Endodermal cell (in vitro differentiated cells): ENCODE data around the gene ONECUT3. TPM values are rescaled to one million over a fixed set of nuclear protein-coding genes. Genes with fewer than 3 reads are reported as not detected.

Experiments
- DNase-seq: peaks from one replicate; pipeline ENCODE4 v3.0.0-alpha.2; 2017
- H3K27ac ChIP-seq: 2 replicates; pipeline ENCODE4 v1.5.1; 2013; ENCODE audit warnings: mild to moderate bottlenecking, low read depth, low read length, moderate library complexity
- H3K27me3 ChIP-seq: 2 replicates; pipeline ENCODE4 v1.6.1; 2013; ENCODE audit warnings: mild to moderate bottlenecking, low read length, moderate library complexity; ENCODE audit not compliant: insufficient read depth, control insufficient read depth, poor library complexity, severe bottlenecking
- H3K36me3 ChIP-seq: 2 replicates; pipeline ENCODE4 v1.7.0; 2013; ENCODE audit warnings: mild to moderate bottlenecking, low read length, moderate library complexity; ENCODE audit not compliant: control insufficient read depth, insufficient read depth
- H3K4me1 ChIP-seq: one replicate; pipeline ENCODE4 v1.7.0; 2013; ENCODE audit warnings: low read length; ENCODE audit not compliant: control insufficient read depth, insufficient read depth
- H3K4me3 ChIP-seq: 2 replicates; pipeline ENCODE4 v1.5.1; 2013; ENCODE audit warnings: mild to moderate bottlenecking, low read length, moderate library complexity
- H3K9ac ChIP-seq: 2 replicates; pipeline ENCODE4 v1.6.1; 2013; ENCODE audit warnings: mild to moderate bottlenecking, low read length, moderate library complexity; ENCODE audit not compliant: poor library complexity, severe bottlenecking; ENCODE audit errors: extremely low read depth
- H3K9me3 ChIP-seq: 2 replicates; pipeline ENCODE4 v1.6.1; 2013; ENCODE audit warnings: mild to moderate bottlenecking, low read length, moderate library complexity; ENCODE audit not compliant: control insufficient read depth
- H3K27ac Mint-ChIP-seq: 2 replicates; pipeline ENCODE4 v1.8.0; 2020; ENCODE audit warnings: mixed read lengths
- H3K27me3 Mint-ChIP-seq: 2 replicates; pipeline ENCODE4 v1.8.0; 2021; ENCODE audit warnings: mild to moderate bottlenecking, mixed read lengths; ENCODE audit not compliant: insufficient read depth
- H3K36me3 Mint-ChIP-seq: 2 replicates; pipeline ENCODE4 v1.8.0; 2020; ENCODE audit warnings: low read depth, mixed read lengths
- H3K4me1 Mint-ChIP-seq: 2 replicates; pipeline ENCODE4 v1.8.0; 2020; ENCODE audit warnings: mixed read lengths
- H3K4me3 Mint-ChIP-seq: 2 replicates; pipeline ENCODE4 v1.8.0; 2020; ENCODE audit warnings: mild to moderate bottlenecking, moderate library complexity, mixed read lengths
- H3K9me3 Mint-ChIP-seq: 2 replicates; pipeline ENCODE4 v1.8.0; 2020; ENCODE audit warnings: mild to moderate bottlenecking, mixed read lengths
- CTCF ChIP-seq: fragments of 200-600 bp; sonication (generic); conservative IDR thresholded peaks from 2 replicates; pipeline ENCODE4 v1.5.0; 2021; ENCODE audit warnings: antibody characterized with exemption, mild to moderate bottlenecking
- WGBS, 2 experiments: methylation state at CpG; one replicate each; pipeline versions ENCODE4 v1.1.5 to v1.1.7; 2013; ENCODE audit warnings: missing lambda C conversion rate in 2 of 2, mixed read lengths in 1 of 2; ENCODE audit not compliant: insufficient coverage in 1 of 2, insufficient read length in 1 of 2; 5-methylcytosine and 5-hydroxymethylcytosine counted together
- microRNA-seq: library from miRNA; unstranded; fragments of <30 nt; microRNA quantifications from one replicate; pipeline ENCODE4 v1.2.0, GENCODE V29; 2020; ENCODE audit warnings: borderline microRNAs expressed
- total RNA-seq, 2 donors: library from RNA; stranded (reverse); fragmentation: NEBNext Ultra II Directional in 1 of 2; extraction: Animal tissue kit (Norgen Biotek cat#: 25700) in 1 of 2; gene quantifications; 2 replicates in 1 of 2; 3 replicates in 1 of 2; pipeline ENCODE4 v1.2.1, GENCODE V29; 2021

ONECUT3 gene
- total RNA-seq, 2 donors from 2014 or later, result 0.04 TPM; not detected in 1

- Histone ChIP-seq H3K4me3 (no peak overlapping the region), H3K27ac (no peak overlapping the region), H3K9ac (no peak overlapping the region), H3K4me1 (peaks cover 6% of the 10 kb centered on the region), H3K9me3 (no peaks in the 10 kb centered on the region), H3K27me3 (no peaks in the 10 kb centered on the region), H3K36me3 (peaks cover 21% of the 10 kb centered on the region)
- DNase-seq, result no peak
- no peaks in the 10 kb centered on the region for H3K27me3 Mint-ChIP-seq
- no peaks in the 10 kb centered on the region for H3K9me3 Mint-ChIP-seq
- no peak overlapping the region for H3K4me3 Mint-ChIP-seq
- H3K4me1 Mint-ChIP-seq, result peaks cover 1% of the 10 kb centered on the region
- H3K36me3 Mint-ChIP-seq, result peaks cover 18% of the 10 kb centered on the region
- H3K27ac Mint-ChIP-seq, result no peak overlapping the region
- 96% methylated on average over 50 to 57 of the region's 57 CpGs for WGBS, 2 experiments
- TF ChIP-seq CTCF, result no peak
Observed at GRCh38 chr19:1828279-1829238, 75.3 kb downstream of the ONECUT3 start.

GRCh38 chr19:1829958-1830357 lies 76.7 kb downstream of the ONECUT3 start:
- no peak overlapping the region for H3K4me3 Mint-ChIP-seq
- H3K9me3 ChIP-seq, result no peaks in the 10 kb centered on the region
- no peak overlapping the region for H3K27ac ChIP-seq
- H3K27me3 Mint-ChIP-seq, result no peaks in the 10 kb centered on the region
- peaks cover 15% of the 10 kb centered on the region for H3K36me3 Mint-ChIP-seq
- whole genome bisulfite sequencing, 2 experiments, result 97 to 98% methylated on average over 8 to 11 of the region's 11 CpGs
- no peak overlapping the region for H3K27ac Mint-ChIP-seq
- peaks cover 1% of the 10 kb centered on the region for H3K4me1 Mint-ChIP-seq
- no peak for TF ChIP-seq CTCF
- H3K9me3 Mint-ChIP-seq, result no peaks in the 10 kb centered on the region
- H3K4me3 ChIP-seq, result no peak overlapping the region
- DNase-seq, result no peak
- H3K4me1 ChIP-seq, result no peaks in the 10 kb centered on the region
- H3K27me3 ChIP-seq, result no peaks in the 10 kb centered on the region
- H3K9ac ChIP-seq, result no peak overlapping the region
- peaks cover 12% of the 10 kb centered on the region for H3K36me3 ChIP-seq

GRCh38 chr19:1830568-1830967 lies 77.3 kb downstream of the ONECUT3 start:
- Mint-ChIP-seq H3K4me1 (peaks cover 1% of the 10 kb centered on the region), H3K27ac (no peak overlapping the region), H3K4me3 (no peak overlapping the region), H3K9me3 (no peaks in the 10 kb centered on the region), H3K27me3 (no peaks in the 10 kb centered on the region), H3K36me3 (peaks cover 15% of the 10 kb centered on the region)
- Histone ChIP-seq H3K27me3 (no peaks in the 10 kb centered on the region), H3K4me3 (no peak overlapping the region), H3K4me1 (no peaks in the 10 kb centered on the region), H3K9ac (no peak overlapping the region), H3K27ac (no peak overlapping the region), H3K36me3 (peaks cover 12% of the 10 kb centered on the region), H3K9me3 (no peaks in the 10 kb centered on the region)
- no peak for TF ChIP-seq CTCF
- no peak for DNase-seq
- WGBS, 2 experiments, result 95 to 98% methylated on average over 12 to 15 of the region's 15 CpGs

Small RNA genes within 50 kb of the gene (microRNA-seq; reads per million reads assigned to microRNA genes)
- gene MIR1909, result 1.2 reads per million

Other genes starting within 250 kb of the ONECUT3 start
- 1 to 10 TPM; 4.1 to 4.8 TPM for gene ADAMTSL5, start 240.5 kb upstream of the ONECUT3 start, total RNA-seq
- under 1 TPM in 1 of 2 donors, not detected in 1; 0.48 TPM for gene PLK5, start 229.4 kb upstream of the ONECUT3 start, total RNA-seq
- gene MEX3D, start 185.2 kb upstream of the ONECUT3 start, total RNA-seq, result 100 to 1,000 TPM in 1 of 2 donors, 10 to 100 TPM in 1; 94.1 to 103 TPM
- gene MBD3, start 160.6 kb upstream of the ONECUT3 start, total RNA-seq, result 100 to 1,000 TPM; 108 TPM
- gene UQCR11, start 148.0 kb upstream of the ONECUT3 start, total RNA-seq, result 100 to 1,000 TPM; 171 to 195 TPM
- gene TCF3, start 100.9 kb upstream of the ONECUT3 start, total RNA-seq, result 100 to 1,000 TPM; 233 to 268 TPM
- gene ATP8B3, start 58.8 kb downstream of the ONECUT3 start, total RNA-seq, result 1 to 10 TPM; 2.3 to 3.4 TPM
- gene REXO1, start 95.0 kb downstream of the ONECUT3 start, total RNA-seq, result 10 to 100 TPM; 51.6 to 56.4 TPM
- gene KLF16, start 110.1 kb downstream of the ONECUT3 start, total RNA-seq, result 10 to 100 TPM; 39.0 to 42.9 TPM
- gene ABHD17A, start 132.0 kb downstream of the ONECUT3 start, total RNA-seq, result 10 to 100 TPM; 50.6 to 52.9 TPM
- 10 to 100 TPM in 1 of 2 donors, 1 to 10 TPM in 1; 9.9 to 13.8 TPM for gene ADAT3, start 151.9 kb downstream of the ONECUT3 start, total RNA-seq
- gene SCAMP4, start 151.9 kb downstream of the ONECUT3 start, total RNA-seq, result 10 to 100 TPM; 69.6 to 75.3 TPM
- gene CSNK1G2, start 187.7 kb downstream of the ONECUT3 start, total RNA-seq, result 100 to 1,000 TPM; 111 to 112 TPM